Stomach smooth muscle (tissue), 2 donors: ENCODE data around the gene HTN3.
"Not testable (repeated sequence)": the region's sequence is repeated elsewhere in the genome, so short reads cannot be mapped to it uniquely, and the experiment has no call there.

Experiments used
- H3K27ac ChIP-seq: one replicate; pipeline ENCODE4 v1.7.0; 2013; ENCODE audit warnings: mild to moderate bottlenecking, low read length, inconsistent platforms
- H3K27me3 ChIP-seq, 2 donors: one replicate each; pipeline ENCODE4 v1.7.0; 2013; ENCODE audit warnings: low read length in 2 of 2; ENCODE audit not compliant: insufficient read depth in 2 of 2, control insufficient read depth in 1 of 2
- H3K36me3 ChIP-seq, 2 donors: one replicate each; pipeline ENCODE4 v1.7.0; 2013; ENCODE audit warnings: low read length in 2 of 2; ENCODE audit not compliant: control insufficient read depth in 2 of 2, insufficient read depth in 2 of 2
- H3K4me1 ChIP-seq: one replicate; pipeline ENCODE4 v1.7.0; 2013; ENCODE audit warnings: low read length; ENCODE audit not compliant: control insufficient read depth, insufficient read depth
- H3K4me3 ChIP-seq, 2 donors: one replicate each; pipeline ENCODE4 v1.7.0; 2013; ENCODE audit warnings: low read length in 2 of 2
- H3K9ac ChIP-seq, 2 donors: one replicate each; pipeline ENCODE4 v1.7.0; 2013; ENCODE audit warnings: low read length in 2 of 2, mild to moderate bottlenecking in 1 of 2
- H3K9me3 ChIP-seq, 2 donors: one replicate each; pipeline ENCODE4 v1.7.0; 2013; ENCODE audit warnings: low read length in 2 of 2; ENCODE audit not compliant: control insufficient read depth in 2 of 2
- donor health status: healthy.
- donor health status: Pancreatic carcinoma.

Gene HTN3

DNA sequence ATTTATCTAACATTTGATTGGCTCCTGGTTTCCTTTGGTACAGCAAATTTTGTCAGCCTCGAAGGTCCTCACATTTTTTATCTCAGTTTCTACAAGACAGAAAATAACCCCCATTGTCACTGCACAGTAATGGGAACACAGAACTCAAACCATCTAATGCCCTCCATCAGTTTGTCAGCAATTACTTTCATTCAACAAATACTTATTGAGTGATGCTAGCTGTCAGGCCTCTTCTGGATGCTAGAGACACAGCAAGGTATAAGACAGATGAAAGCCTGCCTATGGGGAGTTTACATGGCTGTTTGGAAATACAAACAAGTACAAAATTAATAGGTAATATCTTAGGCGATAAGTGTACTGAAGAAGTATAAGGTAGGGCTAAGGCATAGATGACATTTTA, 5.0 kb upstream of the HTN3 start:
- H3K4me3 ChIP-seq = no peak overlapping the region
- no peak overlapping the region for H3K27ac ChIP-seq
- H3K9me3 ChIP-seq = no peaks in the 10 kb centered on the region
- H3K36me3 ChIP-seq = no peaks in the 10 kb centered on the region
- H3K9ac ChIP-seq = no peak overlapping the region
- H3K27me3 ChIP-seq = no peaks in the 10 kb centered on the region
- no peaks in the 10 kb centered on the region for H3K4me1 ChIP-seq

GRCh38 chr4:70027011-70027410, 1.2 kb upstream of the HTN3 start:
- no peaks in the 10 kb centered on the region for H3K9me3 ChIP-seq
- no peak overlapping the region for H3K27ac ChIP-seq
- no peaks in the 10 kb centered on the region for H3K36me3 ChIP-seq
- no peak overlapping the region for H3K4me3 ChIP-seq
- no peaks in the 10 kb centered on the region for H3K27me3 ChIP-seq
- no peaks in the 10 kb centered on the region for H3K4me1 ChIP-seq
- H3K9ac ChIP-seq = no peak overlapping the region

DNA sequence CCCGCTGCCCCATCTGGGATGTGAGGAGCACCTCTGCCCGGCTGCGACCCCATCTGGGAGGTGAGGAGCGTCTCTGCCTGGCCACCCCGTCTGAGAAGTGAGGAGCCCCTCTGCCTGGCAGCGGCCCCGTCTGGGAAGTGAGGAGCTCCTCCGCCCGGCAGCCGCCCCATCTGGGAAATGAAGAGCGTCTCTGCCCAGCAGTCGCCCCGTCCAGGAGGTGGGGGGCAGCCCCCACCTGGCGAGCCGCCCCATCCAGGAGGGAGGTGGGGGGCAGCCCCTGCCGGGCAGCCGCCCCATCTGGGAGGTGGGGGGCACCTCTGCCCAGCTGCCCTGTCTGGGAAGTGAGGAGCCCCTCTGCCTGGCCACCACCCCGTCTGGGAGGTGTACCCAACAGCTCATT, 9.3 kb downstream of the HTN3 start:
- not testable (repeated sequence) for H3K4me3 ChIP-seq, H3K9me3 ChIP-seq, H3K27ac ChIP-seq, H3K9ac ChIP-seq, H3K4me1 ChIP-seq, H3K27me3 ChIP-seq, H3K36me3 ChIP-seq

GRCh38 chr4:70039928-70040327, 11.7 kb downstream of the HTN3 start:
- not testable (repeated sequence) for H3K4me1 ChIP-seq, H3K27me3 ChIP-seq, H3K9me3 ChIP-seq, H3K27ac ChIP-seq, H3K36me3 ChIP-seq, H3K9ac ChIP-seq, H3K4me3 ChIP-seq

DNA sequence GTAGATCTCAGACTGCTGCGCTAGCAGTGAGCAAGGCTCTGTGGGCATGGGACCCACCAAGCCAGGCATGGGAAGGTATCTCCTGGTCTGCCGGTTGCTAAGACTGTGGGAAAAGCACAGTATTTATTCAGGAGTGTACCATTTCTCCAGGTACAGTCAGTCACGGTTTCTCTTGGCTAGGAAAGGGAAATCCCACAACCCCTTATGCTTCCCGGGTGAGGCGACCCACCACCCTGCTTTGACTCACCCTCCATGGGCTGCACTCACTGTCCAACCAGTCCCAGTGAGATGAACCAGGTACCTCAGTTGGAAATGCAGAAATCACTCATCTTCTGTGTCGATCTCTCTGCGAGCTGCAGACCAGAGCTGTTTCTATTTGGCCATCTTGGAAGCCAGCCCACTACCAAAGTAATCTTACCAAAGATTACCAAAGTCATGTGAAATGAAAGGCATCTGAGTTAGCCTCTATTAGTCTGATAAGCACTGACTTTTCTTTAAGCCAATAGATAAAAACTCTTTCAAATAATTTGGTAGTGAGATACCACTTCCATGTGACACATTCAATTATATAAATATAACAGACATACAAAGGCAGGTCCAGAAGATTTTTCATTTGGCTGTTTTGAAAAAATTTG, 13.5 kb downstream of the HTN3 start:
- no peaks in the 10 kb centered on the region for H3K4me1 ChIP-seq
- H3K9me3 ChIP-seq = peaks cover 0 to 7% of the 10 kb centered on the region in 2 donors
- H3K36me3 ChIP-seq = no peaks in the 10 kb centered on the region
- H3K27me3 ChIP-seq = no peaks in the 10 kb centered on the region
- no peak overlapping the region for H3K9ac ChIP-seq
- H3K27ac ChIP-seq = no peak overlapping the region
- no peak overlapping the region for H3K4me3 ChIP-seq

- H3K27me3 ChIP-seq = not testable (repeated sequence)
Observed at GRCh38 chr4:70050138-70050537, 21.9 kb downstream of the HTN3 start, which contains the start of gene HTN1. HTN1 (plus strand) TSS chr4:70050438; CDS start chr4:70053077, 2,639 bp downstream.

DNA sequence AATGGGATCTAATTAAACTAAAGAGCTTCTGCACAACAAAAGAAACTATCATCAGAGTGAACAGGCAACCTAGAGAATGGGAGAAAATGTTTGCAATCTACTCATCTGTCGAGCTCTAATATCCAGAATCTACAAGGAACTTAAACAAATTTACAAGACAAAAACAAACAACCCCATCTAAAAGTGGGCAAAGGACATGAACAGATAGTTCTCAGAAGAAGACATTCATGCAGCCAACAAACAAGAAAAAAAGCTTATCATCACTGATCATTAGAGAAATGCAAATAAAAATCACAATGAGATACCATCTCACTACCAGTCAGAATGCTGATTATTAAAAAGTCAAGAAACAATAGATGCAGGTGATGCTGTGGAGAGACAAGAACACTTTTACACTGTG, 28.3 kb downstream of the HTN3 start:
- H3K36me3 ChIP-seq, H3K27me3 ChIP-seq, H3K4me1 ChIP-seq, H3K9me3 ChIP-seq, H3K9ac ChIP-seq, H3K27ac ChIP-seq, H3K4me3 ChIP-seq: not testable (repeated sequence)

More at GRCh38 chr4:70050138-70050537, 21.9 kb downstream of the HTN3 start, which contains the start of gene HTN1:
- not testable (repeated sequence) for H3K9ac ChIP-seq, H3K4me1 ChIP-seq, H3K4me3 ChIP-seq, H3K9me3 ChIP-seq, H3K27ac ChIP-seq, H3K36me3 ChIP-seq

GRCh38 chr4:70057651-70058050, 29.4 kb downstream of the HTN3 start:
- no peak overlapping the region for H3K4me3 ChIP-seq
- no peaks in the 10 kb centered on the region for H3K27me3 ChIP-seq
- no peaks in the 10 kb centered on the region for H3K9me3 ChIP-seq
- no peak overlapping the region for H3K9ac ChIP-seq
- no peaks in the 10 kb centered on the region for H3K36me3 ChIP-seq
- no peak overlapping the region for H3K27ac ChIP-seq
- no peaks in the 10 kb centered on the region for H3K4me1 ChIP-seq

DNA sequence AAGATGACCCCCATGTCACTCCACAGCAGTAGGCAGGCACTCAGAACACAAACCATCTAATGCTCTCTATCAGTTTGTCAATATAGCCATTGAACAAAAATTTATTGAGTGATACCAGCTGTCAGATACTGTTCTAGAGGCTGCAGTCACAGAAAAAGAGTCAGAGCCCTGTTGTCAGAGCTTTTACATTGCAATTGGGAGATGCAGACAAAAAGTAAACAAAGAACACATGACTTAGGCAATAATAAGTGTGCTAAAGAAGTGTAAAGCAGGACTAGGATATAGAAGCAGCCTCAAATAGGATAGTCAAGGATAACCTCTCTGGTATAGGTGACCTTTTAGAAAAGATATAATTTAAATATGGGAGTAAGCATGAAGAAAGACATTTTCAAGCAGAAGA, 30.9 kb downstream of the HTN3 start:
- no peaks in the 10 kb centered on the region for H3K27me3 ChIP-seq
- H3K4me3 ChIP-seq = no peak overlapping the region
- no peak overlapping the region for H3K27ac ChIP-seq
- no peaks in the 10 kb centered on the region for H3K9me3 ChIP-seq
- no peaks in the 10 kb centered on the region for H3K4me1 ChIP-seq
- no peak overlapping the region for H3K9ac ChIP-seq
- H3K36me3 ChIP-seq = no peaks in the 10 kb centered on the region

- Histone ChIP-seq H3K27me3 (no peaks in the 10 kb centered on the region), H3K4me3 (no peak overlapping the region), H3K27ac (no peak overlapping the region), H3K4me1 (no peaks in the 10 kb centered on the region), H3K9me3 (no peaks in the 10 kb centered on the region), H3K36me3 (no peaks in the 10 kb centered on the region), H3K9ac (no peak overlapping the region)
Observed at GRCh38 chr4:70062000-70062399, 33.7 kb downstream of the HTN3 start.

- no peak overlapping the region for H3K9ac ChIP-seq
- H3K27me3 ChIP-seq = no peaks in the 10 kb centered on the region
- no peaks in the 10 kb centered on the region for H3K4me1 ChIP-seq
- H3K36me3 ChIP-seq = no peaks in the 10 kb centered on the region
- H3K9me3 ChIP-seq = no peaks in the 10 kb centered on the region
- no peak overlapping the region for H3K27ac ChIP-seq
- H3K4me3 ChIP-seq = no peak overlapping the region
Observed at GRCh38 chr4:70080205-70080604, 51.9 kb downstream of the HTN3 start.
